Epidermal melanocyte (primary cell): ENCODE results near the gene EPB42.
"Not testable (repeated sequence)": the region's sequence is repeated elsewhere in the genome, so short reads cannot be mapped to it uniquely, and the experiment has no call there.

Source experiments
- DNase-seq: peaks from one replicate; pipeline ENCODE4 v3.0.0; 2011; ENCODE audit warnings: low spot score; ENCODE audit not compliant: insufficient read length

Gene EPB42

DNA sequence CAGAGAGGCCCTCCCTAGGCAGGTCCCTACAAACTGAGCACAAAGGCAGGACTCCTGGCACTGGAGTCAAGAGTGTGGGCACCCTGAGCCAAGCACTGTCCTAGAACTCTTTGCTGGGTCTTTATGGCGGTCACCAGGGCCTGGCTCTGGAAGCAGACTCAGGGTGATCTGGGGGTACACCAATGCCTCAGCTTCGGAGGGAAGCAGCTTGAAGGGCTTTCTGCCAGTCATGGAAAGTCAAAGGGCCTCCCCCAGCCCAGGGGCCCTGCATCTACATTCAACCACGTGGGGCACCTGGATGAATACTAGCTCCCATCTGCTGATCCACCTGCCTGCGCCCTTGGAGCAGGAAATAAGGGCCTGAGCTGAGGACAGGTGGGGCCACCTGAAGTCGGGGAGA, 7.4 kb downstream of the EPB42 start:
- no peak for DNase-seq

DNA sequence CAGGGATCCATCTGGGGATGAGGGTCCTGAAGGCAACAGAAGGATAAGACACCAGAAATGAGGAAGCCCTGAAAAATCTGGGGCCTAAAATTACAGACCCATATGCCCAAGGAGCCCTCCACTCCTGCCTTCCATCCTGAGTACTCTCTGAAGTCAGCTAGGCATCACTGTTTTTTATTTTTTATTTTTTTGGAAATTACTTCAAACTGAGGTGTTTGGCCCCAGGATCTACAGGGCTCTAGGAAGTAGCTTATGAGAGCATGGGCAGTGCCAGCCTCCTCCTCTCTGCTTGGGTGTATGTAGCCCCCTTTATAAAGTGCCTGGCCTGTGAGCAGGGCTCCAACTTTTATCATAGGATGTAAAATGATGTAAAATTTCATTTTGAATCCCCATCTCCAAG, 7.9 kb downstream of the EPB42 start:
- no peak for DNase-seq

DNA sequence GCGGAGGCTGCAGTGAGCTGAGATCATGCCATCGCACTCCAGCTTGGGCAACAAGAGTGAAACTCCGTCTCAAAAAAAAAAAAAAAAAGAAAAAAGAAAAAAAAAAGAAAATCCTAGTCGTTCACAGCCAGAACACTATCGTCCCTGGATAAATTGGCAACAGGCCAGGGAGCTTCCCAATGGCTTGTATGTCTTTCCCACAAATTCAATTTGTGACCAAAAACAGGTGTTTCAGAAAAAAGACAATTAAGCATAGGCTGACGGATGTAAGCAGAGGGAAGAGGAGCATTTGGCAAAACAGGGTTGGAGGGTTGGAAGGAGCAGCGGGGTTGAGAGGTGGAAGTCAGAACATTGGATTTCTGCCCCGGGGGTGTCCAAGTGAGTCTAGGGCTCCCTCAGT, 8.5 kb downstream of the EPB42 start:
- no peak for DNase-seq

DNA sequence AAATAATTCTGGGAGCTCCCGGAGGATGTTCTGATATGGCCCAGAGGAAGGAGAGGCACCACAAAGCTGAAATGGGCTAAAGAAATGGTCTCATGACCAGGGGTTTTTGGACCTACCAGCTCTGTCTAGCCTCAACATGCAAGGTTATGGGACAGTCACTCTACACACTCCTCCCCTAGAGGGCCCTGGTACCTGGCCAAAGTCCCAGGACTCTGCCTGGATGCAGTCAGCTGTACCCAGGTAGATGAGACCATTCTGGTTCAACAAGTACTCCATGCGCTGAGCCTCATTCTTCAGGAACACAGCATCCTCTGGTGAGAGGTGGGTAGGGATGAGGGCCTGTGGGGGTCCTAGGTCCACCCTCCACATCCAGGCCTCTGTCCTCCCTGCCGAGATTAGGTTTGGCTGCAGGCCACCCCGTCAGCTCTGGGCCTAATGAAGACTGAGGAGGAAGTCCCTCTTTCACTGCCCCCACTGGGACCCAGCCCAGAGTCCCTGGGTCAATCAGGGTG, 9.5 kb downstream of the EPB42 start:
- no peak for DNase-seq

DNA sequence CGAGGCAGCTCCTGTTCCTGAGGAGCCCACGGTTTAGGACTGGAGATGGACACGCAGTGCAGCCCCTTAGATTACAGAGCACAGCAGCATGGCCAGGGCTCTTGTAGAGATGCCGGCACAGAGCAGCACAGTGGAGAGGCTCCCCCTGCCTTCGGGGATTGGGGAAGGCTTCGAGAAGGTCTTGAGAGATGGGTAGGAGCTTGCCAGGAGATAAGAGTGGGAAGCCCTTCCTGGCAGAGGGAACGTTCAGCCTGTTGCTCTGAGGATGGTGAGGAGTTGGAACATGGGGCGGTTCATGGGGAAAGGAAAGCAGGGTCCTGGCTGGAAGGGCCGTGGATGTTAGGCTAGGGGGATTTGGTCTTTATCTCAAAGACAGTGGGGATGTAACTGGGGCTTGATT, 10.0 kb downstream of the EPB42 start:
- DNase-seq: no peak

DNA sequence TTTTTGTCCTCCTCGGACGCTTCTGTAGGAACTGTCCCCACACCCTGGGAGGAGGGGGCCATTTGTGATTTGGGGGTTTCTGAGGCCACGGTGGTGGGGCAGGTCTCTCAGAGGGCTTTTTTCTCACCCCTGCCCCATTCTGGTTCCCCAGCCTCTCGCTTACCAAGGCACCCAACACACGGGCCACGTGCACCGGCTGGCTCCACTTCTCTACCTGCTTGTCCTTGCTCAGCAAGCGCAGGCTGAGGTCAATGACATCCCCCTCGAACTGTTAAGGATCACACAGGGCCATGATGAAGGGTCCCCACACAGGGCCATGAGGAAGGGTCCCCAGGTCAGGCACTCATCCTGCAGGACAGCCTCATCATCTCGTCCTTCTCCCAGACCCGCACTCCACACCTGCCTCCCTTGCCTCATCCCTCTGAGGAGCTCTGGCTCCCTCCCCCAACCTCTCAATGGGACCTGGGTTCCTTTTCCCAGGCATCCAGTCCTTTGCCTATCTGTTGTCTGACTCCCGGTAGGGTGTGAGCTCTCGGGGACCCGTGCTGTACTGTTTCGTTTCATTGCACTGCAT, 10.6 kb downstream of the EPB42 start:
- DNase-seq: no peak

DNA sequence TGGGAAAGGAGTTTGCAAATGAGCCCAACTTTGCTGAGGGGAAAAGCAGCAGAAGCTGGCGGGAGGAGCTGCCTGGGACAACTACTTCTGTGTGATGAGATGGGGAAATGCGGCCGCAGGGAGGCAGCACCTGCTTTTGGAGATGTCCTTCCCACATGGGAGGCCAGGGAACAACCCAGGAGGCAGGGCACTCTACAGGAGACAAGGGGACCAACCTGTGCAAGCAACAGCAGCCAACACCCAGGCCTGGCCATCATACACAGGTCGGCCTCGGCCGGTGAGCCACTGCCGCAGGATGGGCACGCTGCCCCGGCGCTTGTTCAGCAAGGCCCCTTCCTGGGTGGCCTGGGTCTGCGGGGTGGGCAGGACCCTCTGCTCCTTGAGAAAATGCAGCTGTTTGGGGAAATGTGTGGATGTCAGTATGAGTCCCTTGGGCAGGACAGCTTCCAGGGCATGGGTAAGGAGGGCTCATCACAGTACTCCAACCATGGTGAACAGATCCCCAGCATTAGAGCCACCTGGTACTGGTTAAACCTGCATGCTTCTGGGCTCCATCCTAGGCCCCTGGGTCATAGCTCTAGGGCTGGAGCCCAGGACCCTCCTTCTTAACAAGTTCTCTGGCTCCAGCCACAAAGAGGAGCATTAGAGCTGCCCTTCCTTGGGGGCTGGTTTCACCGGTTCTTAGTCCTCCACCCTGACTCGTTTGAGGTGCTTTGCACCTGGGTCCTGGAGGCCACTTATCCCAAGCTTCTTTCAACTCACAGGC, 11.6 kb downstream of the EPB42 start:
- no peak for DNase-seq

DNA sequence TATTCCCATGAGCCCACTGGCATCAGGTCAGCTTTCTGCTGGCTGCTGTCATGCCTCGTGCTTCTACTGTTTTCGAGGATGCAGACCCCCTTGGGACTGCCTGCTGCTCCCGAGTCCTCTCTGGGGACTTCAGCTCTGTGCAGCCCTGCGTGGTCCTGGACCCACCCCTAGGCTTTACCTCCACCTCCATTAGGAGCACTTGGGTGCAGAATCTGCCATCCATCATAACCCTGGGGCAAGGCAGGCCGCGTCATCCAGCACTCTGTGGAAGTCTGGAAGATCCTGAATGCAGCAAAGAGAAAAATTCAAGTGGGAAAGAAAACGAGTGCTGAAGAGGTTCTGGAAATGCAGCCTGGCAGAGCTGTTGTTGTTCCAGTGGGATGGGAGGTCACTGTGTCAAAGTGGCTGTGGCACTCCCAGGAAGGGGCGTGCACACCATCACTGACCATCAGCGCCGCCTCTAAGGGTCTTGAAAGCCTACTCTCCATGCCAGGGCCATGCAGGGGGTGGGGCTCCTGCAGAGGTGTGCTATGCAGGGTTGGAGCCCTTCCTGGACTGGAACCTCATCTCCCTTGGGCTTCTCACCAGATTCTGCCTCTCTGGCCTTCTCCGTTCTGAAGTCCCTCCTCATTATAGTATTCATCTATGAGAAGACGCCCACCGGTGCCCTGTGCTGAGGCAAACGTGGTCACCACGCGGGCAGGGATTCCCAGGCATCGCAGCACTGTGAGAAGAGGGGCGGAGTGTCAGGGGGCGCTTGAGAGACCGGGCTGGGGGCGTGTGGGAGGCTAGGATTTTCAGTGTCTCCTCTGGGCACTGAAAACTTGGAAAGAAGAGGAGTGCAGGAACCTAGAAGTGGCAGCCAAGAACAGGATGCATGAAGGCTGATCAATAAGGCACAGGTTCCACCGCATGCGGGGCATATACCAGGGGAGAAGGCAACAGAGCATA, 12.5 kb downstream of the EPB42 start:
- no peak for DNase-seq

DNA sequence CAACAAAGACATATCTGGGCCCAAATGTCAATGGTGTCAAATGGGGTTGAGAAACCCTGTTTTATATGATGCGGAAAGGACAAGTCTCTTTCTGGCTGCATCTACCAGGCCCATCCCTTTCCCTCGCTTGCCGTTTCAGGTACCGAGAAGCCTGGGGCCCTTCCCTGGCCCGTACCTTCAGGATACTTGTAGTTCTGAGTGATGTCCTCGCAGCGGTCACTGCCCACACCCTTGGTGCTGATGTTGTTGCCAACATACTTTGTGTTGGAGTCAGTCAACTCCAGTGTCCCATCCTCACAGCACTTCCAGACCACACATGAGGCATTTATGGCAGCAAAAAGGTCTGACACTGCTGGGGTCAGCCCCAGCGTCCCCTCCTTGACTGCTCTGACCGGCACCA, 13.8 kb downstream of the EPB42 start:
- no peak for DNase-seq

DNA sequence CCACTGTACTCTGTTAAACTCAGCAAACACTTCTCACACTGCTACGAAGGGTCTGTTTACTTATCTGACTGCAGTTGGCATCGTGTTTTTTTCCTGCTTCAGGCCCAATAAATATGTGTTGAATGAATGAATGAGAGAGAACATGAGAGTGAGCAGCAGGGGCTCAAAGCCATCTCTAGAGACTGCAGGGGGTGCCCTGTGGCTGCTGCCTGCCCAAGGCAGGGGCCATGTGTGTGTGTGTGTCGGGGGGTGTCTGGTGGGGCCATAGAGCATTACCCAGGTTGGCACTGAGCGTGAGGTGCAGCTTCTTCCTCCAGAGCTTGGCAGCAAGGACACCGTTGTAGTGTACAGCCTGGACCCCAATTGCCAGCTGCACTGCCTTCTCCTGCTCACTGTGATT, 14.8 kb downstream of the EPB42 start:
- DNase-seq: no peak

DNA sequence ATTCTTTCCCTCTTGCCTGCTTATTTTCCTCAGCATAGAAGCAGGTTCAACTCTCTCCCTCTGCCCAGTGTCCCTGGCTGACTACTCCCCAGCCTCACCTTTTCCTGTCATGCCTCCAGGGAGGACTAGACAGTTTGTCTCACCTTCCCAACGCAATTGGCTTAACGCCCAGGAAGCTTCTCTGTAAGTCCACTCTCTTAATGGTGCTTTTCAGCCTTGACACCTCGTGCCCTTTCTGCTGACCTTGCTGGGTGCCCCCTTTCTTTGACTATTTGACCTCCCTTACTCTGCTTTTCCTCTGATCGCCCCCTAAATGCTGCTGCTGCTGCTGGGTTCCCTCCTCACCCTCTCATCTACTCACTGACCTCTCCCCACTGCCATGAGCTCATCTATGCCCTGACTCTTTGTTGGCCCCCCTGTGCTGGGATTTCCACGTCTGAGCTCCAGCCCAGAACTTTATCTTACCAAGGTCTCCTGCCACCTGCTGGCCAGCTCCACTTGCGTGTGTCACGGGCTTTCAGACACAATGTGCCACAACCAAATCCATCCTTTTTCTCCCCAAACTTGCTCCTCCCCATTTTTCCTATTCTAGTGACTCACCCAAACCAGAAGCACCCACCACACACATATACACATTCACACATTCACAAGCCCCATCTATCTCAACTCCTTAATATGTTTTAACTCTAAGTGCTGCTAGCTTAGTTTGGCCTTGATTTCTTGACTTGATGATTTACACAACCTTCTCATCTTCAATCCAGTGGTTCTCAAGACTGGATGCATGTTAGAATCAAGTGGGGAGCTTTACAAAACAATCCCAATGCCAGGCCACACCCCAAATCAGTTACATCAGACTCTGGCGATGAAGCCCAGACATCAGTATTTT, 16.6 kb downstream of the EPB42 start:
- peak; percentile 34 for DNase-seq

DNA sequence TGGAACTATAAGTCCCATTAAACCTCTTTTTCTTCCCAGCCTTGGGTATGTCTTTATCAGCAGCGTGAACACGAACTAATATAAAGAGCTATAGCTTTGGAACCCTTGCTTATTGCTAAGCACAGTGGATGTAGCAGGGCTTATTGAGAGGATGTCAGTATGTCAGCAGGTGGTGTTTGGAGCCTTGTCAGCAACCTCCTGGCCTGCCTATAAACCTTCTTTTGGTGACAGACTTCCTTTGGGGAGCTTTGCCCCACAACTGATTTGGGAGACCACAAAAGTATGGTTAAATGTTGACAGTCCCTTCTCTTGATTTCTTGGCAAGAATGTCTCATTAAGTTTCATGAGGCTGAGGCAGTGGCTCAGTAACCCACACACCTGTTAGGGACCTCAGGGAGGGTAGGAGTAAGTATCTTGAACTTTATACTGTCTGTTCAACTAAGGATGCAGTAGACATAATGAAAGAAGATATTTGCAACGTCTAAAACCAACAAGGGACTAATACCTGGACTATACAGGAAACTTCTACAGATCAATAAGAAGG, 20.8 kb downstream of the EPB42 start:
- DNase-seq: no peak

DNA sequence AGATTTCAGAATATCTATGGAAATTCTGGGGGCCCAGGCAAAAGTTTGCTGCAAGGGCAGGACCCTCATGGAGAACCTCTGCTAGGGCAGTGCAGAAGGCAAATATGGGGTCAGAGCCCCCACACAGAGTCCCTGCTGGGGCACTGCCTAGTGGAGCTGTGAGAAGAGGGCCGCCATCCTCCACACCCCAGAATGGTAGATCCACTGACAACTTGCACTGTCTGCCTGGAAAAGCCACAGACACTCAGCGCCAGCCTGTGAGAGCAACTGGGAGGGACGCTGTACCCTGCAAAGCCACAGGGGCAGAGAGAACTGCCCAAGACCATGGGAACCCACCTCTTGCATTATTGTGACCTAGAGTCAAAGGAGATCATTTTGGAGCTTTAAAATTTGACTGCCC, 21.8 kb downstream of the EPB42 start:
- no peak for DNase-seq

DNA sequence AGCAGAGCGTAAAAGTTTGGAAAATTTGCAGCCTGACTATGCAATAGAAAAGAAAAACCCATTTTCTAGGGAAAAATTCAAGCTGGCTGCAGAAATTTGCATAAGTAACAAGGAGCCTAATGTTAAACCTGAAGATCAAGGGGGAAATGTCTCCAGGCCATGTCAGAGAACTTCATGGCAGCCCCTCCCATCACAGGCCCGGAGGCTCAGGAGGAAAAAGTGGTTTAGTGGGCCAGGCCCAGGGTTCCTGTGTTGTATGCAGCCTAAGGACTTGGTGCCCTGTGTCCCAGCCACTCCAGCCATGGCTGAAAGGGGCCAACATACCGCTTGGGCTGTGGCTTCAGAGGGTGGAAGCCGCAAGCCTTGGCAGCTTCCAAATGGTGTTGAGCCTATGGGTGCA, 22.3 kb downstream of the EPB42 start:
- DNase-seq: not testable (repeated sequence)

DNA sequence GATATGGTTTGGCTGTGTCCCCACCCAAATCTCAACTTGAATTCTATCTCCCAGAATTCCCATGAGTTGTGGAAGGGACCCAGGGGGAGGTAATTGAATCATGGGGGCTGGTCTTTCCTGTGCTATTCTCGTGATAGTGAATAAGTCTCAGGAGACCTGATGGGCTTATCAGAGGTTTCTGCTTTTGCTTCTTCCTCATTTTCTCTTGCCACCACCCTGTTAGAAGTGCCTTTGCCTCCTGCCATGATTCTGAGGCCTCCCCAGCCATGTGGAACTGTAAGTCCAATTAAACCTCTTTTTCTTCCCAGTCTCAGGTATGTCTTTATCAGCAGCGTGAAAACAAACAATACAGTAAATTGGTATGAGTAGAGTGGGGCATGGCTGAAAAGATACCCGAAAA, 23.0 kb downstream of the EPB42 start:
- not testable (repeated sequence) for DNase-seq

DNA sequence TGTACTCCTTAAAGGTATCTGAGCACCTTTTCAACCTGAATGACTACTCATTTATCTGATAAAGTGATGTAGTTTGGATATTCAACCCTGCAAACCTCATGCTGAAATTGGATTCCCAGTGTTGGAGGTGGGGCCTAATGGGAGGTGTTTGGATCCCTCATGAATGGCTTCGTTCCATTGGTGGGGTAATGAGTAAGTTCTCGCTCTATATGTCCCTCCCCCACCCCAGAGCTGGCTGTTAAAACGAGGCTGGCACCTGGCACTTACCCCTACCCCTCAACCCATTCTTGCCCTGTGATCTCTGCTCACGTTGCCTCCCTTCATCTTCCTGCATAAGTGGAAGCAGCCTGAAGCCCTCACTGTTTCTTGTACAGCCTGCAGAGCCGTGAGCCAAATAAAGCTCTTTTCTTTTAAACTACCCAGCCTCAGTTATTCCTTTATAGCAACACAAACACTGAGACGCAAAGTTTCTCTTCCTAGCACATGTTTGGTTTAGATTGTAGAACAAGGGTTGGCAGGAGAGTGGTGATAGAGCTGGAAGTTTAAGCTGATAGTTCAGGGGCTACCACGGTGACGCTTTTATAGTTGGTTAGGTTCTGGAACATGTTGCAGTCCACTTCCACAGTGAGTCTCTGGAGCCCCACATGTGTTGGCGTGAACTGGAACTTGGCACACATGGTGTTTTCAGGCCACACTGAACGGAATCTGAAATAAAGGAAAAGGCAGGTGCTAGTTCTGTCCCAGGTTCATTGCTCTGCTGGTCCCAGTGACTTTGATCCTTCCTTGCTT, 23.9 kb downstream of the EPB42 start:
- no peak for DNase-seq

DNA sequence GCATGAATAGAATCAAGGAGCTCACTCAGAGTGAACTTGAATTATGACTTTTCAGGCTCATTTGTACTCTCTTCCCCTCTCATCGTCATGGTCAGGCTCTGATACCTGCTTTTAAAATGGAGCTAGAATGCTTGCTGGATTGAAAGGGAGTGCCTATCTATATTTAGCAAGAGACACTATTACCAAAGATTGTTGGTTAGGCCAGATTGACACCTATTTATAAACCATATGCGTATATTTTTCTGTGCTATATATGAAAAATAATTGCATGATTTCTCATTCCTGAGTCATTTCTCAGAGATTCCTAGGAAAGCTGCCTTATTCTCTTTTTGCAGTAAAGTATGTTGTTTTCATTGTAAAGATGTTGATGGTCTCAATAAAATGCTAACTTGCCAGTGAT, 26.0 kb downstream of the EPB42 start:
- DNase-seq: no peak

DNA sequence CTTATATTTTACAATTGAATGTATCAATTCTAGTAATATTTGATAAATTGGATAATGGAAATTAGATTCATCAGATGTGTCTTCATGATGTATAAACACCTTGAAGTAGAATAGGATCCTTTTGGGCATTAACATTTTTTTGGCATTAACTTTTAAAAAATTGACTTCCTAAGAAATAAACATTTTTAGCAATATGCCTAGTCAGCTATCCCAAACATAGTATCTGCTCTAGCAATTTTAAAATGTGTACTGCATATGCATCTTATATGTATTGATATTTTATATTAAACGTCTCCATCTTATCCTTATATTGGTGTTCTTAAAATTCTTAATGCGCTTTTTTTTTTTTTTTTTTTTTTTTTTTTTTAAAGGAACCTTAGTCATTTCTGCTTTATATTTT, 27.1 kb downstream of the EPB42 start:
- DNase-seq: no peak

DNA sequence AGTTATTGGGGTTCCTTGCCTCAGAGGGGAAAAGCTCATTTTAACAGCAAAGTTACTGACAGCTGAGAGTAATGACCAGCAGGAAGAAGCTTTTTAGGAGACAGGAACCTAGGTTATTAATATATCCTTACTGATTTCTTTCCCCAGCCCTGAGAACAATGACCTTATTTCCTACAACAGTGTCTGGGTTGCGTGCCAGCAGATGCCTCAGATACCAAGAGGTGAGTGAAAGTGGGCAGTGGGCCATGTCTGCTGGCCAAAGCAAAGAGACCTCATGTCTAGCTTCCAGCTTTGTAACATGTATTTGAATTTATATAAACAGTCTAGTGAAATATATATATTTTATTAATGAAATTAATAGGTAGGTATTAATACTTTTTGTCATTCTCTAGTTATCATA, 30.6 kb downstream of the EPB42 start:
- DNase-seq: no peak

DNA sequence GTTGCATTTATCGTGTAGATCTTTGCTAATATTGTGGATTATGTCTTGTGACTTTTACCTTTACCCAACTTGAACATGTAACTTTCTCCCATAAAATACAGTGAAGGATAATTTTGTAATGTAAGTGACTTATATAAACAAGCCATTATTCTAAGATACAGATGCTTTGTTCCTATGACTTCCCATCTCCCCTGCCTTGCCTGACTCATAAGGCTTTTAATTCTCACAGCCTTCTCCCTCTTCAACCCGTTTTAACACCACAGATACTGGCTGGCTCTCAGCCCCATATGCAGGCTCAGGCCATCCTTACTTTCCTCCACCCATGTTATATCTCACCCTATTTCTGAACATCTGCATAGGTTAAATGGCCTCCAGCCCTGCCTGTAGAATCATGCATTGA, 31.5 kb downstream of the EPB42 start:
- DNase-seq: no peak
